CD4-positive, alpha-beta T cell treated with Interleukin-10 for 1 hour (primary cell): ENCODE measurements around the gene GAGE12G.
"Not testable (repeated sequence)": the region's sequence is repeated elsewhere in the genome, so short reads cannot be mapped to it uniquely, and the experiment has no call there.

Experiments used
- DNase-seq: peaks from one replicate; pipeline ENCODE4 v3.0.0-alpha.2; 2020

The GAGE12G gene, protein sequence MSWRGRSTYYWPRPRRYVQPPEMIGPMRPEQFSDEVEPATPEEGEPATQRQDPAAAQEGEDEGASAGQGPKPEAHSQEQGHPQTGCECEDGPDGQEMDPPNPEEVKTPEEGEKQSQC

DNA sequence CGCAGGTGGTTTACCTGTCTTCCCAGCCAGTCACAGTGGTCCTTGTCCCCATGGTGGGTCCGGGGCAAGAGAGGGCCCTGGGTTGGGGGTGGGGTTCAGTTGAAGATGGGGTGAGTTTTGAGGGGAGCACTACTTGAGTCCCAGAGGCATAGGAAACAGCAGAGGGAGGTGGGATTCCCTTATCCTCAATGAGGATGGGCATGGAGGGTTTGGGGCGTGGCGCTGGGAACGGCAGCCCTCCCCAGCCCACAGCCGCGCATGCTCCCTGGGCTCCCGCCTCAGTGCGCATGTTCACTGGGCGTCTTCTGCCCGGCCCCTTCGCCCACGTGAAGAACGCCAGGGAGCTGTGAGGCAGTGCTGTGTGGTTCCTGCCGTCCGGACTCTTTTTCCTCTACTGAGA lies at the start of gene GAGE12G:
GAGE12G (plus strand) TSS at position 301 of the 400 bp plus-strand sequence. CDS start 1,155 bp downstream, outside the sequence.
- not testable (repeated sequence) for DNase-seq

DNA sequence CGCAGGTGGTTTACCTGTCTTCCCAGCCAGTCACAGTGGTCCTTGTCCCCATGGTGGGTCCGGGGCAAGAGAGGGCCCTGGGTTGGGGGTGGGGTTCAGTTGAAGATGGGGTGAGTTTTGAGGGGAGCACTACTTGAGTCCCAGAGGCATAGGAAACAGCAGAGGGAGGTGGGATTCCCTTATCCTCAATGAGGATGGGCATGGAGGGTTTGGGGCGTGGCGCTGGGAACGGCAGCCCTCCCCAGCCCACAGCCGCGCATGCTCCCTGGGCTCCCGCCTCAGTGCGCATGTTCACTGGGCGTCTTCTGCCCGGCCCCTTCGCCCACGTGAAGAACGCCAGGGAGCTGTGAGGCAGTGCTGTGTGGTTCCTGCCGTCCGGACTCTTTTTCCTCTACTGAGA lies 38.3 kb upstream of the GAGE12G start, which contains the start of gene GAGE12C:
GAGE12C (plus strand) TSS at position 301 of the 400 bp plus-strand sequence. CDS start 1,155 bp downstream, outside the sequence.
- DNase-seq: not testable (repeated sequence)

DNA sequence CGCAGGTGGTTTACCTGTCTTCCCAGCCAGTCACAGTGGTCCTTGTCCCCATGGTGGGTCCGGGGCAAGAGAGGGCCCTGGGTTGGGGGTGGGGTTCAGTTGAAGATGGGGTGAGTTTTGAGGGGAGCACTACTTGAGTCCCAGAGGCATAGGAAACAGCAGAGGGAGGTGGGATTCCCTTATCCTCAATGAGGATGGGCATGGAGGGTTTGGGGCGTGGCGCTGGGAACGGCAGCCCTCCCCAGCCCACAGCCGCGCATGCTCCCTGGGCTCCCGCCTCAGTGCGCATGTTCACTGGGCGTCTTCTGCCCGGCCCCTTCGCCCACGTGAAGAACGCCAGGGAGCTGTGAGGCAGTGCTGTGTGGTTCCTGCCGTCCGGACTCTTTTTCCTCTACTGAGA lies 28.8 kb upstream of the GAGE12G start, which contains the start of gene GAGE12D:
GAGE12D (plus strand) TSS at position 301 of the 400 bp plus-strand sequence. CDS start 1,155 bp downstream, outside the sequence.
- not testable (repeated sequence) for DNase-seq

DNA sequence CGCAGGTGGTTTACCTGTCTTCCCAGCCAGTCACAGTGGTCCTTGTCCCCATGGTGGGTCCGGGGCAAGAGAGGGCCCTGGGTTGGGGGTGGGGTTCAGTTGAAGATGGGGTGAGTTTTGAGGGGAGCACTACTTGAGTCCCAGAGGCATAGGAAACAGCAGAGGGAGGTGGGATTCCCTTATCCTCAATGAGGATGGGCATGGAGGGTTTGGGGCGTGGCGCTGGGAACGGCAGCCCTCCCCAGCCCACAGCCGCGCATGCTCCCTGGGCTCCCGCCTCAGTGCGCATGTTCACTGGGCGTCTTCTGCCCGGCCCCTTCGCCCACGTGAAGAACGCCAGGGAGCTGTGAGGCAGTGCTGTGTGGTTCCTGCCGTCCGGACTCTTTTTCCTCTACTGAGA lies 19.2 kb upstream of the GAGE12G start, which contains the start of gene GAGE12E:
GAGE12E (plus strand) TSS at position 301 of the 400 bp plus-strand sequence. CDS start 1,155 bp downstream, outside the sequence.
- not testable (repeated sequence) for DNase-seq

DNA sequence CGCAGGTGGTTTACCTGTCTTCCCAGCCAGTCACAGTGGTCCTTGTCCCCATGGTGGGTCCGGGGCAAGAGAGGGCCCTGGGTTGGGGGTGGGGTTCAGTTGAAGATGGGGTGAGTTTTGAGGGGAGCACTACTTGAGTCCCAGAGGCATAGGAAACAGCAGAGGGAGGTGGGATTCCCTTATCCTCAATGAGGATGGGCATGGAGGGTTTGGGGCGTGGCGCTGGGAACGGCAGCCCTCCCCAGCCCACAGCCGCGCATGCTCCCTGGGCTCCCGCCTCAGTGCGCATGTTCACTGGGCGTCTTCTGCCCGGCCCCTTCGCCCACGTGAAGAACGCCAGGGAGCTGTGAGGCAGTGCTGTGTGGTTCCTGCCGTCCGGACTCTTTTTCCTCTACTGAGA lies 9.7 kb upstream of the GAGE12G start, which contains the start of gene GAGE12F:
GAGE12F (plus strand) TSS at position 301 of the 400 bp plus-strand sequence. CDS start 1,155 bp downstream, outside the sequence.
- DNase-seq: not testable (repeated sequence)

DNA sequence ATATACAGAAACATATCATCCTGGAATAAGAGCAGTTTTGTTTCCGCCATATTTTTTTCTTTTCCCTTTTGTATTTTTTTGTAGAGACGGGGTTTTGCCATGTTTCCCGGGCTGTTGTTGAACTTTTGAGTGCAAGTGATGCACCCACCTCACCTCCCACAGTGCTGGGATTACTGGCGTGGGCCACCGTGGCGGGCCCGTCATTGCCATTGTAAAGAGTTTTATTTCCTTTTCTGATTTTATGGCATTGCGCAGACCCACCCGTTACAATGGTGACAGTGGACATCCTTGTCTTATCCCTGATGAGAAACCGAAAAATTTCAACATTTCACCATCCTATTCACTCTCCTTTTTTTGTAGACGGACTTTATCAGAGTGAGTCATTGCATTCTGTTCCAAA lies 1.5 kb upstream of the GAGE12G start:
- DNase-seq: not testable (repeated sequence)

DNA sequence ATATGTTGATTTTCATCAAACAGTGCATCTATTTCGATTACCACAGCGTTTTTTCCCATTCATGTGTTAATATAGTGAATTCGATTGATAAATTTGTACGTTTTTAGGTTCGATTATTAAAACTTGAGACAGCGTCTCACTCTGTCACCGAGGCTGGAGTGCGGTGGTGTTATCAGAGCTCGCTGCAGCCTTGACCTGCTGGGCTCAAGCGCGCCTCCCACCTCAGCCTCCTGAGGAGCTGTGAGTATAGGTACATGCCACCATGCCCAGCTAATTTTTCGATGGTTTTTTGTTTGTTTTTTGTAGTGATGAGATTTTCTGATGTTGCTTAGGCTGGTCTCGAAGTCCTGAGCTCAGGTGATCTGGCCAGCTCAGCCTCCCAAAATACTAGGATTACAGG lies 1.0 kb upstream of the GAGE12G start:
- not testable (repeated sequence) for DNase-seq

DNA sequence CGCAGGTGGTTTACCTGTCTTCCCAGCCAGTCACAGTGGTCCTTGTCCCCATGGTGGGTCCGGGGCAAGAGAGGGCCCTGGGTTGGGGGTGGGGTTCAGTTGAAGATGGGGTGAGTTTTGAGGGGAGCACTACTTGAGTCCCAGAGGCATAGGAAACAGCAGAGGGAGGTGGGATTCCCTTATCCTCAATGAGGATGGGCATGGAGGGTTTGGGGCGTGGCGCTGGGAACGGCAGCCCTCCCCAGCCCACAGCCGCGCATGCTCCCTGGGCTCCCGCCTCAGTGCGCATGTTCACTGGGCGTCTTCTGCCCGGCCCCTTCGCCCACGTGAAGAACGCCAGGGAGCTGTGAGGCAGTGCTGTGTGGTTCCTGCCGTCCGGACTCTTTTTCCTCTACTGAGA lies 9.4 kb downstream of the GAGE12G start, which contains the start of gene GAGE12H:
GAGE12H (plus strand) TSS at position 301 of the 400 bp plus-strand sequence. CDS start 1,155 bp downstream, outside the sequence.
- DNase-seq: not testable (repeated sequence)

DNA sequence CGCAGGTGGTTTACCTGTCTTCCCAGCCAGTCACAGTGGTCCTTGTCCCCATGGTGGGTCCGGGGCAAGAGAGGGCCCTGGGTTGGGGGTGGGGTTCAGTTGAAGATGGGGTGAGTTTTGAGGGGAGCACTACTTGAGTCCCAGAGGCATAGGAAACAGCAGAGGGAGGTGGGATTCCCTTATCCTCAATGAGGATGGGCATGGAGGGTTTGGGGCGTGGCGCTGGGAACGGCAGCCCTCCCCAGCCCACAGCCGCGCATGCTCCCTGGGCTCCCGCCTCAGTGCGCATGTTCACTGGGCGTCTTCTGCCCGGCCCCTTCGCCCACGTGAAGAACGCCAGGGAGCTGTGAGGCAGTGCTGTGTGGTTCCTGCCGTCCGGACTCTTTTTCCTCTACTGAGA lies 19.0 kb downstream of the GAGE12G start, which contains the start of gene GAGE2A:
GAGE2A (plus strand) TSS at position 301 of the 400 bp plus-strand sequence. CDS start 1,155 bp downstream, outside the sequence.
- not testable (repeated sequence) for DNase-seq

DNA sequence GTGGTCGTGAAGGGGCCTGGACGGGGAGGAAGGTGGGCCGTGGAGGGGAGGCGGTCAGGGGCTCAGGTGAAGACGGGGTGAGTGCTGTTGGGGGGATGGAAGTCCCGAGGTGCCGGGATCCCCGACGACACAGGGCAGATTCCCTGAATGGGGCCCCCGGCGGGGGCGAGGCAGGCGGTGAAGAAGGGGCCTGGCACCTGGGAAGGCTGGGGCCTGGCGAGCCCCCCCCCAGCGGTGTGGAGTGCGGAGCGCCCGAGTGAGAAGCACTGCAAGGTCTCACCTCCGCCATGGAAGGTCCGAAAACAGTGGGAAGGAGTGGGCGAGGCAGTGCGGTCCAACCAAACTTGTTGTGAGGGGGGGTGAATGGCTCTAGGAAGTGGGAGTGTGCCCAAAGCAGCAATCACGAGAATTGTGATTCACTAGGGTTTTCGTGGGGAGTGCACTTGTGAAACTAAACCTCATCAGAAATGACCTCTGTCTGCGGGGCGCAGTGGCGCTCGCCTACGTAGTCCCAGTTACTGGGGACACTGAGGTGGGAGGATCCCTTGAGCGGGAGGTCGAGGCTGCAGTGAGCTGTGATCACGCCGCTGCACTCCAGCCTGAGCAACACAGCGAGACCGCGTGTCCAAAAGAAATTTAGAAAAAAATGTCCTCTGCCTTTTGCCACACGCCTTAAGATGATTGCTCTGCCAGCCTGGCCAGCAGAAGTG lies 19.7 kb downstream of the GAGE12G start:
- DNase-seq: not testable (repeated sequence)

DNA sequence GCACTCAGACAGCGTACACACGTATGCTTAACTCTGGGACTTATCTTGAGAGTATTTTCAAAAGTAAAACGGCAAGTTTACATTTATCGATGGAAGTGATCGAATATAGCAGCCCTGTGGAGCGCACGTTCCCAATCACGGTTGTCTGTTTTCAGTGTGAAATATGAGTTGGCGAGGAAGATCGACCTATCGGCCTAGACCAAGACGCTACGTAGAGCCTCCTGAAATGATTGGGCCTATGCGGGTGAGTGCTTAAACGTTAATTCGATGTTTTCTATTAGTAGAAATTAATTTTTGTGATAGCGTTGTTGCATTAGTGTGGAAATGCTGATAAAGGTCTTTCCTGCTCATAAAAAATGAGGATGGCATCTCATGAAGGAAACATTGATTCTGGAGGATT lies 20.3 kb downstream of the GAGE12G start:
- not testable (repeated sequence) for DNase-seq

DNA sequence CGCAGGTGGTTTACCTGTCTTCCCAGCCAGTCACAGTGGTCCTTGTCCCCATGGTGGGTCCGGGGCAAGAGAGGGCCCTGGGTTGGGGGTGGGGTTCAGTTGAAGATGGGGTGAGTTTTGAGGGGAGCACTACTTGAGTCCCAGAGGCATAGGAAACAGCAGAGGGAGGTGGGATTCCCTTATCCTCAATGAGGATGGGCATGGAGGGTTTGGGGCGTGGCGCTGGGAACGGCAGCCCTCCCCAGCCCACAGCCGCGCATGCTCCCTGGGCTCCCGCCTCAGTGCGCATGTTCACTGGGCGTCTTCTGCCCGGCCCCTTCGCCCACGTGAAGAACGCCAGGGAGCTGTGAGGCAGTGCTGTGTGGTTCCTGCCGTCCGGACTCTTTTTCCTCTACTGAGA lies 28.5 kb downstream of the GAGE12G start, which contains the start of gene GAGE1:
GAGE1 (plus strand) TSS at position 301 of the 400 bp plus-strand sequence. CDS start 1,155 bp downstream, outside the sequence.
- not testable (repeated sequence) for DNase-seq

DNA sequence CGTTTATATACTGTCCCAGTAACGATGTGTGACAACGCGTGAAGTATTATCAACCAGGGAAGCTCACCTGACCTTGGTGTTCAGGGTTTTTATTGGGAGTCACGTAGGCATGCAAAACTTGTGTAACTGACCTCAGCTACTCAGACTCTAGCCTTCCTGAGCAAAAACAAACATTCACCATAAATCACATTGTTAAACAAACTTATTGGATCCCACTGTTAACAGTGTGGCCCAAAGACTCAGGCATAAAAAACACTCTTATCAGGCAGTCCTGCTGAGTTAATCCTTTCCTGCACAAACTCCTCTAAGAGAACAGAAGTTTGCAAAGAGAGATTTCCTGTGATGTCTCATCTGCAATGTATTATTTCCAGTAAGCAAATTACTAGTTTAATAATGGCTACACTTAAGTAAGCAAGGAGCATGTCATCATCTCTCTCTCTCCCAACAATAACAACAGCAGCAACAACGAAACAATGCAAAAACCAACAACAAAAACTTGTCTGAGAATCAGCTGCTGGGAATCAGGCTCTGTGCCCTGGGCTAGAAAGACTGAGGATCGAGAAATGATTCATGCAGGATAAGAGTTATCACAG lies 40.6 kb downstream of the GAGE12G start:
- DNase-seq: no peak

DNA sequence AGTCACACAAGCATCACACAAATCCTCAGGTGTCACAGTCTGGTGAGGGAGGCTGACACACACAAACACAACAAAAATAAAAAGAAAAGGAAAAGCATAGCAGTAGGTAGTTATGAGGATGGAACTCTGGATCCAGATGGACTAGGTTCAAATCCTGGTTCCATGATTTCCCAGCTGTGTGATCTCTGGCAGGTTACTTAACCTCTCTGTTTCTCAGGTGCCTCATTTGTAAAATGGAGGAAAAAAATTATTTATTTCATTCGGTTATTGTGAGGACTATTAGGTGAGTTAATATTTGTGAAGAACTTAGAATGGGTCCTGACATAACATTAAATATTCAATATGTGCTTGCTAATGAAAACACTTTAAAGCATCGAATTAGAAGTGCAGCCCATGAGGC lies 48.4 kb downstream of the GAGE12G start:
- DNase-seq: no peak
